CD4-positive, alpha-beta memory T cell (primary cell): ENCODE data around the gene EFHC1. TPM values are rescaled to one million over a fixed set of nuclear protein-coding genes. Genes with fewer than 3 reads are reported as not detected.

Experiments
- CTCF ChIA-PET: fragments of 350-600 bp; sonication (Branson Sonifier 250); formaldehyde crosslinking; loops from one replicate; lab custom pipeline; 2021; ENCODE audit warnings: inconsistent platforms; ENCODE audit not compliant: partially characterized antibody; lab: Charles Lee
- POLR2A ChIA-PET: fragments of 350-600 bp; sonication (Branson Sonifier 250); formaldehyde crosslinking; loops from one replicate; lab custom pipeline; 2021; ENCODE audit not compliant: partially characterized antibody; lab: Charles Lee
- DNase-seq, 5 donors: peaks; one replicate each; pipeline versions ENCODE4 v3.0.0 to v3.0.0-alpha.2; 2020 to 2022; ENCODE audit warnings: mixed read lengths in 1 of 5
- H3K27ac ChIP-seq: one replicate; pipeline ENCODE4 v1.7.0; 2013; ENCODE audit warnings: low read depth, low read length
- H3K27me3 ChIP-seq: 2 replicates; pipeline ENCODE4 v1.7.0; 2013; ENCODE audit warnings: mild to moderate bottlenecking, low read length, moderate library complexity; ENCODE audit not compliant: insufficient read depth
- H3K36me3 ChIP-seq: 2 replicates; pipeline ENCODE4 v1.7.0; 2013; ENCODE audit warnings: mild to moderate bottlenecking, low read length, moderate library complexity; ENCODE audit not compliant: insufficient read depth
- H3K4me1 ChIP-seq: 2 replicates; pipeline ENCODE4 v1.7.0; 2013; ENCODE audit warnings: mild to moderate bottlenecking, low read length, moderate library complexity; ENCODE audit not compliant: insufficient read depth
- H3K4me3 ChIP-seq, 2 donors: one replicate each; pipeline ENCODE4 v1.7.0; 2013; ENCODE audit warnings: low read length in 2 of 2, mild to moderate bottlenecking in 1 of 2
- H3K9me3 ChIP-seq, 2 donors: one replicate each; pipeline ENCODE4 v1.7.0; 2013; ENCODE audit warnings: low read length in 2 of 2, control low read depth in 1 of 2; ENCODE audit not compliant: control insufficient read depth in 1 of 2
- H3K27ac Mint-ChIP-seq, 7 donors: one replicate each; pipeline ENCODE4 v1.8.0; 2020 to 2021; ENCODE audit warnings: mixed read lengths in 7 of 7, mild to moderate bottlenecking in 6 of 7, inconsistent platforms in 3 of 7, moderate library complexity in 3 of 7
- H3K27me3 Mint-ChIP-seq, 2 donors: one replicate each; pipeline ENCODE4 v1.8.0; 2020 to 2021; ENCODE audit warnings: mixed read lengths in 2 of 2
- H3K36me3 Mint-ChIP-seq, 2 donors: one replicate each; pipeline ENCODE4 v1.8.0; 2020 to 2021; ENCODE audit warnings: mixed read lengths in 2 of 2, inconsistent platforms in 1 of 2, mild to moderate bottlenecking in 1 of 2
- H3K4me1 Mint-ChIP-seq, 4 donors: one replicate each; pipeline ENCODE4 v1.8.0; 2020 to 2021; ENCODE audit warnings: mixed read lengths in 4 of 4, mild to moderate bottlenecking in 1 of 4
- H3K4me3 Mint-ChIP-seq, 8 donors: one replicate each; pipeline ENCODE4 v1.8.0; 2020 to 2021; ENCODE audit warnings: mixed read lengths in 8 of 8, mild to moderate bottlenecking in 7 of 8, moderate library complexity in 6 of 8, inconsistent platforms in 3 of 8
- H3K9me3 Mint-ChIP-seq, 8 donors: one replicate each; pipeline ENCODE4 v1.8.0; 2020 to 2021; ENCODE audit warnings: mixed read lengths in 8 of 8, mild to moderate bottlenecking in 5 of 8, inconsistent platforms in 3 of 8, moderate library complexity in 1 of 8
- intact Hi-C: fragments of 100-400 bp; cut with micrococcal nuclease; formaldehyde crosslinking; loops from one replicate; pipeline ENCODE4 v1.15.1; 2023
- polyA plus RNA-seq, 2 donors: library from polyadenylated mRNA; unstranded; fragments of 300-500 nt; fragmentation: Illumina TruSeq; gene quantifications; one replicate each; pipeline ENCODE4 v1.2.3, GENCODE V29; 2021
- total RNA-seq, 2 experiments: library from RNA; stranded (reverse); gene quantifications; one replicate each; pipeline ENCODE4 v1.2.3, GENCODE V29; 2021

Gene EFHC1
- total and polyA plus RNA-seq, 4 experiments from 2014 or later, result 1.5 to 10.4 (median 4.1) TPM

DNA sequence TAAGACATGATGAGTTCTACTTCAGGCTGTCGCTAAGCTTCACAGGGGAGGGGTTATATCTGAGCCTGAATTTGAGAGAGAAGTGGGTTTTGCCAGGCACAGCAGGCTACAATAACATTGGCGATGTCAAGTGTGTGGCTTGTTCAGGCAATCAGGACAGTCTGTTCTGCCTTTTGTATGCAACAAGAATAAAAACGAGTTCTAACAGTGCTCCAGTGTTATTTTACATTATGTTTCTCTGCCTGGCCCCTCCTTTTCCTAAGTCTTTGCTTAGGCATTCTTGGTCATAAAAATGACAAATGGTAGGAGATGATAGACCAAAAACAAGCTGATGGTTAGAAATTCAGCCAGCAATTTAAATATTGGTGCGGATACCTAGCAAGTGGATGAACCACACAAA lies 31.4 kb upstream of the EFHC1 start:
- Histone ChIP-seq H3K4me1 (peaks cover 88% of the 10 kb centered on the region), H3K9me3 (no peaks in the 10 kb centered on the region), H3K27me3 (no peaks in the 10 kb centered on the region), H3K27ac (peak overlapping the region; percentile 80), H3K4me3 (peak overlapping the region in 1 of 2 donors; percentile 34), H3K36me3 (no peaks in the 10 kb centered on the region)
- peaks cover 4 to 6% of the 10 kb centered on the region in 2 donors for H3K36me3 Mint-ChIP-seq
- POLR2A ChIA-PET, result interaction anchor here (0.8 to 8.7 kb wide), 11 partner anchors 10 to 186 kb away, joined by 3 to 176 read pairs (median 24); partner anchors contain the start of genes EFHC1, MCM3 and PAQR8
- peak overlapping the region in 7 of 8 donors; percentile 68 to 92 (median 82) for H3K4me3 Mint-ChIP-seq
- intact Hi-C loops, result loop anchor here (1.0 kb wide), 3 partner anchors 11 to 26 kb away; partner anchors contain the start of gene PAQR8
- no peak for DNase-seq
- no peaks in the 10 kb centered on the region for H3K27me3 Mint-ChIP-seq
- no peaks in the 10 kb centered on the region for H3K9me3 Mint-ChIP-seq
- CTCF ChIA-PET, result interaction anchor here (1.0 to 7.5 kb wide), 11 partner anchors 13 to 264 kb away, joined by 3 to 150 read pairs (median 10); partner anchors contain the start of genes EFHC1, MCM3 and PAQR8
- peak overlapping the region; percentile 95 to 99 (median 97) for H3K27ac Mint-ChIP-seq
- peaks cover 69 to 94% (median 81%) of the 10 kb centered on the region in 4 donors for H3K4me1 Mint-ChIP-seq

DNA sequence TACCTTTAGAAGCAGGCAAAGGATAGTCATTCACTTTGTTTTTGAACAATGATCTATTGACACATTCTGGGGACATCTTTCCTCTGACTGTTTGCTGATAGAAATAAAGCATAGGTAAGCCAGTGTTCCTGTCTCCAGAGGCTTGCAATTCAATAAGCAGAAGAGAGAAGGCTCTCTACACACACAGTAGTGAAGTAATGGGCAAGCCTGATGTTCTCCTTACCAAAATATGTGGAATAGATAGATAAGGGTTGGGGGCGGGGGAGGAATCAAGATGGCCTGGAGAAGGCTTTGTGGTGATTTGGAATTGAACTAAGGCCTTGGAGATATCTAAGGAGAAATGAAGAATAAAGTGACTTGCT lies 30.9 kb upstream of the EFHC1 start:
- intact Hi-C loops, result loop anchor here (1.0 kb wide), 3 partner anchors 10 to 27 kb away; partner anchors contain the start of gene PAQR8
- CTCF ChIA-PET, result interaction anchor here (0.8 to 7.5 kb wide), 24 partner anchors 9 to 276 kb away, joined by 3 to 150 read pairs (median 8); partner anchors contain the start of genes EFHC1, MCM3 and PAQR8
- peak overlapping the region; percentile 95 to 99 (median 97) for H3K27ac Mint-ChIP-seq
- H3K4me3 Mint-ChIP-seq, result peak overlapping the region; percentile 68 to 92 (median 82)
- H3K27me3 Mint-ChIP-seq, result no peaks in the 10 kb centered on the region
- Histone ChIP-seq H3K9me3 (no peaks in the 10 kb centered on the region), H3K4me1 (peaks cover 89% of the 10 kb centered on the region), H3K27ac (peak overlapping the region; percentile 80), H3K27me3 (no peaks in the 10 kb centered on the region), H3K4me3 (peak overlapping the region in 1 of 2 donors; percentile 34), H3K36me3 (no peaks in the 10 kb centered on the region)
- POLR2A ChIA-PET, result interaction anchor here (1.0 to 8.7 kb wide), 15 partner anchors 9 to 958 kb away, joined by 3 to 176 read pairs (median 19); partner anchors contain the start of genes EFHC1, MCM3 and PAQR8
- no peaks in the 10 kb centered on the region for H3K9me3 Mint-ChIP-seq
- peaks cover 2 to 6% of the 10 kb centered on the region in 2 donors for H3K36me3 Mint-ChIP-seq
- no peak for DNase-seq
- H3K4me1 Mint-ChIP-seq, result peaks cover 69 to 94% (median 81%) of the 10 kb centered on the region in 4 donors

DNA sequence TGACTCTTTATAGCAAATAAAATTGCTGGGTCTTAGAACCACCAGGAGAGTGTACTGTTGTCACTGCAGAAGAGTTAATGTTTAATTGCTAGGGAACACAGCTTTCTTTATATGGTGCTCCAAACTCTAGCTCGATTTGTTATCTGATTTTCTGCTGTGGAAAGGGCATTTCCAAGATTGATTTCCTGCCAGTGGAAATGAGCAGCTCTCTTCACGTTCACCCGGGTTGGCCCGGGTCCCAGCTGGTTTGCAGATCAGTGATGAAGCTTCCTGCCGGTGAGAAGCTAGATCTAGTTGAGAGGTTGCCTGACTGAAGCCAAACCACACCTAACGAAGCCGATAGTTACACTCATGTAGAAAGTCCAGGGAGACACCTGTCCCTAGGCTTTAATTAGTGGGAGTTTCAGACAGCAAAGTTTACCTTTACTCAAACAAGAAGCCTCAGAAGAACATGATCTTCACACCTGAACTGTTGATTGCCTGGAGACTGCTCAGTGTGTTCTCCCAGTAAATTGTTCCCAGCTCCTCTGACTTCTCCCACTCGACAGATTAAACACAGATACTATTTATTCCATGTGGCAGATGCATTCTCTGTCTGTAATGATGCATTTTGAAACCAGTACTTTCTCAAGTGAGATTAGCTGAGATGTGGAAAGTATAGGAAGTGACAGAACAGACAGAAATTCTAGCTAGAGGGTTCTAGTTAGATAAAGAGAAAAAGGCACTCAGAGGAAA lies 30.3 kb upstream of the EFHC1 start:
- H3K27me3 ChIP-seq, result no peaks in the 10 kb centered on the region
- H3K4me1 Mint-ChIP-seq, result peaks cover 67 to 94% (median 81%) of the 10 kb centered on the region in 4 donors
- no peaks in the 10 kb centered on the region for H3K36me3 ChIP-seq
- H3K4me1 ChIP-seq, result peaks cover 90% of the 10 kb centered on the region
- H3K36me3 Mint-ChIP-seq, result peaks cover 0 to 6% of the 10 kb centered on the region in 2 donors
- CTCF ChIA-PET, result interaction anchor here (0.8 to 7.5 kb wide), 32 partner anchors 8 to 280 kb away, joined by 3 to 150 read pairs (median 4); partner anchors contain the start of genes EFHC1, MCM3 and PAQR8
- POLR2A ChIA-PET, result interaction anchor here (0.6 to 8.7 kb wide), 23 partner anchors 9 to 958 kb away, joined by 3 to 176 read pairs (median 9); partner anchors contain the start of genes EFHC1, MCM3 and PAQR8
- H3K27ac Mint-ChIP-seq, result peak overlapping the region; percentile 95 to 99 (median 97)
- H3K4me3 Mint-ChIP-seq, result peak overlapping the region; percentile 77 to 92 (median 82)
- H3K4me3 ChIP-seq, result peak overlapping the region; percentile 14 to 34
- peak; percentile 66 to 85 (median 69) for DNase-seq
- no peaks in the 10 kb centered on the region for H3K9me3 ChIP-seq
- no peaks in the 10 kb centered on the region for H3K27me3 Mint-ChIP-seq
- intact Hi-C loops, result loop anchor here (1.0 to 10.0 kb wide), 6 partner anchors 10 to 945 kb away; partner anchors contain the start of genes GSTA4, MCM3 and PAQR8
- H3K9me3 Mint-ChIP-seq, result no peaks in the 10 kb centered on the region
- H3K27ac ChIP-seq, result peak overlapping the region; percentile 80

DNA sequence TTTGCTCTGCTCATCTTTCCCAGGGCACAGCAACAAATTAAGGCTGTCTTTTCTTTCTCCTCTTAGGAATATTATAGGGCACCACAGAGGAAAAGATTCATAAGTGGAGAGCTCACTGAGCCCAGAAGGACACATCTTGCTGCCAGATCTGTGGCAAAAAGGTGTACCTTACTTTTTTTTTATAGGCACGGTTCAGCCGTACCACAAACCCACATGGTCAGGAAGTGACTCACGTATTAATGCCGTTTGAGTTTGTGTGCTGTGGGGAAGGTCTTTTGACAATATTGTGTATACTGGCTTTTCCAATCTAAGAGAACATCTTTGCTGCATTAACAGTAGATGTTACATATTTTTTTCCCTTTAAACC lies 29.8 kb upstream of the EFHC1 start:
- Mint-ChIP-seq H3K4me1 (peaks cover 63 to 94% (median 78%) of the 10 kb centered on the region in 4 donors), H3K27me3 (no peaks in the 10 kb centered on the region), H3K4me3 (peak overlapping the region; percentile 77 to 92 (median 82)), H3K36me3 (peaks cover 0 to 6% of the 10 kb centered on the region in 2 donors), H3K9me3 (no peaks in the 10 kb centered on the region), H3K27ac (peak overlapping the region; percentile 95 to 99 (median 97))
- Histone ChIP-seq H3K4me3 (peak overlapping the region; percentile 14 to 34), H3K4me1 (peaks cover 90% of the 10 kb centered on the region), H3K27ac (peak overlapping the region; percentile 80), H3K36me3 (no peaks in the 10 kb centered on the region), H3K9me3 (no peaks in the 10 kb centered on the region), H3K27me3 (no peaks in the 10 kb centered on the region)
- ChIA-PET POLR2A (interaction anchor here (0.6 to 8.7 kb wide), 24 partner anchors 9 to 957 kb away, joined by 3 to 176 read pairs (median 8); partner anchors contain the start of genes EFHC1, MCM3 and PAQR8), CTCF (interaction anchor here (0.8 to 7.5 kb wide), 32 partner anchors 9 to 279 kb away, joined by 3 to 150 read pairs (median 4); partner anchors contain the start of genes EFHC1, MCM3 and PAQR8)
- peak; percentile 81 to 87 (median 84) for DNase-seq
- intact Hi-C loops, result loop anchor here (2.0 to 10.0 kb wide), 3 partner anchors 106 to 944 kb away; partner anchors contain the start of genes GSTA4 and MCM3

DNA sequence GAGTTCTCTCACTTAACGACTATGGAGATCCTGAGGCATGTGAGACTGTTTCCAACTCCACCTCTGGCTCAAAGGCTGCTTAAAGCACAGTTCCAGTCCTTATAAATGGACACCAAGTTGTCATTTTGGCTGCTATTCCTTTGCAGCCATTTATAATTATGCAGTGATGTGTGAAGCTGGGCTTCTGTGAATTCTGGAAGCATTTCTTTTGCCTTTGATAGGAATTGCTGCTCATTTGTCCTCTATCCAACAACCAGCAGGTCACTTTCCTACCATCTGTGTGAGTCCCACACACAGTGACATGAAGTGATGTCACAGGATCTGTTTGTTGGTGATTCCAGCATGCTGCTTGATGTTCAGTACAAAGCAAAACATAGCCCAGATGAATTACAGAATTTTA lies 28.5 kb upstream of the EFHC1 start:
- intact Hi-C loops, result loop anchor here (2.0 to 10.0 kb wide), 3 partner anchors 107 to 943 kb away; partner anchors contain the start of genes GSTA4 and MCM3
- Histone ChIP-seq H3K27ac (peak overlapping the region; percentile 23), H3K9me3 (no peaks in the 10 kb centered on the region), H3K4me1 (peaks cover 90% of the 10 kb centered on the region), H3K36me3 (no peaks in the 10 kb centered on the region), H3K4me3 (no peak overlapping the region), H3K27me3 (no peaks in the 10 kb centered on the region)
- Mint-ChIP-seq H3K36me3 (peaks cover 6 to 9% of the 10 kb centered on the region in 2 donors), H3K4me3 (peak overlapping the region in 4 of 8 donors; percentile 11 to 92 (median 36)), H3K27ac (peak overlapping the region; percentile 85 to 98 (median 95)), H3K4me1 (peaks cover 65 to 94% (median 79%) of the 10 kb centered on the region in 4 donors), H3K27me3 (no peaks in the 10 kb centered on the region), H3K9me3 (peaks cover 0 to 4% (median 0%) of the 10 kb centered on the region in 8 donors)
- CTCF ChIA-PET, result interaction anchor here (0.7 to 7.5 kb wide), 9 partner anchors 10 to 262 kb away, joined by 3 to 150 read pairs (median 15); partner anchors contain the start of genes MCM3 and PAQR8
- DNase-seq, result no peak
- POLR2A ChIA-PET, result interaction anchor here (0.8 to 8.7 kb wide), 9 partner anchors 7 to 106 kb away, joined by 3 to 176 read pairs (median 24); partner anchors contain the start of genes EFHC1, MCM3 and PAQR8

DNA sequence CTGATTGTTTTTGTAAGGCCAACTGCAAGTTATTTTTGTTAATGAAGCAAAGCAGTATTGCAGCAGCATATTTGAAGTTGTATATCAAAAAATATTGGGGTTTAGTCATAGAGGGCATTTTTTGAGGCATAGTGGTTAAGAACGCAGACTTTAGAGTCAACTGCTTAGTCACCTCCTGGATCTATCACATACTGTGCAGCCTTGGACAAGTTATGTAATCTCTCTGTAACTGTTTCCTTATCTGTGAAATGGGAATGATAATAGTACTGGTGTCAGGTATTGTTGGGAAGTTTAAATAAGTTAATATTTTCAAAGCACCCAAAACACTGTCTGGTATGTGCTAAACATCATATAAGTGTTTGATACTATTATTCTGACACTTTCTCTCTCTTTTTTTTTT lies 27.2 kb upstream of the EFHC1 start:
- Histone ChIP-seq H3K9me3 (no peaks in the 10 kb centered on the region), H3K4me3 (no peak overlapping the region), H3K27ac (peak overlapping the region; percentile 66), H3K27me3 (no peaks in the 10 kb centered on the region), H3K4me1 (peaks cover 99% of the 10 kb centered on the region), H3K36me3 (no peaks in the 10 kb centered on the region)
- Mint-ChIP-seq H3K4me1 (peaks cover 78 to 99% (median 89%) of the 10 kb centered on the region in 4 donors), H3K27ac (peak overlapping the region; percentile 88 to 98 (median 96)), H3K9me3 (peaks cover 0 to 7% (median 0%) of the 10 kb centered on the region in 8 donors), H3K27me3 (no peaks in the 10 kb centered on the region), H3K4me3 (peak overlapping the region in 4 of 8 donors; percentile 22 to 84 (median 48)), H3K36me3 (peaks cover 12 to 14% of the 10 kb centered on the region in 2 donors)
- peak in 3 of 5 donors; percentile 13 to 63 (median 22) for DNase-seq
- ChIA-PET CTCF (interaction anchor here (0.6 to 7.5 kb wide), 5 partner anchors 9 to 270 kb away, joined by 3 to 150 read pairs (median 86); partner anchors contain the start of genes MCM3 and PAQR8), POLR2A (interaction anchor here (1.0 to 8.7 kb wide), 5 partner anchors 10 to 107 kb away, joined by 4 to 176 read pairs (median 48); partner anchors contain the start of genes MCM3 and PAQR8)
- intact Hi-C loops, result loop anchor here (10.0 kb wide), 2 partner anchors 602 to 942 kb away; partner anchors contain the start of gene GSTA4
